Measurements from ENCODE around the gene GLCCI1.

GLCCI1 gene

DNA sequence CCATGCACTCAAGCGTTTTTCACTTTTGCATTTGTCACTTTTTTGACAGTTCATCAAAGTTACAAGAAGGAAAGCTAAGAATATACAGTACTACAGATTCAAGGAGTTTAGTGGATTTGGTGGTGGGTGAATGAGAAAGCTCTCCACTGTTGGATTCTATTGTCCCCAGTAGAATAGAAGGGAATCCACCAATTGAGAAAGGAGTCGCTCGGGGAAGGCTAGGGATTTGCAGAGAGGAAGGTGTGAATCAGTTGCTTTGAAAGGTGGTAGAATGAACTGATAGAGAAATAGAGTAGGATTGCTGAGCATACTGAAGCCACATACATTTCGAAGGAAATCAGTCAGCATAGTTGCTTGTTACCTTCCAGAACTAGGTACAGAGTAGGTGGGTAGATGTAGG is 33.7 kb upstream of the GLCCI1 start:
- no peak for ATAC-seq
- no peak for TF ChIP-seq GLIS3 (CRISPR knock-in tag; IDR thresholded peaks at IDR 0.05)
- TF ChIP-seq ZNF565 (CRISPR knock-in tag; conservative IDR thresholded peaks at IDR 0.05; ENCODE audit: low read depth) = no peak
- no peak for TF ChIP-seq ZC3H10 (CRISPR knock-in tag; IDR thresholded peaks at IDR 0.05)
- no peak for TF ChIP-seq RARB (CRISPR knock-in tag; IDR thresholded peaks at IDR 0.05)
- TF ChIP-seq, protein P1, sequence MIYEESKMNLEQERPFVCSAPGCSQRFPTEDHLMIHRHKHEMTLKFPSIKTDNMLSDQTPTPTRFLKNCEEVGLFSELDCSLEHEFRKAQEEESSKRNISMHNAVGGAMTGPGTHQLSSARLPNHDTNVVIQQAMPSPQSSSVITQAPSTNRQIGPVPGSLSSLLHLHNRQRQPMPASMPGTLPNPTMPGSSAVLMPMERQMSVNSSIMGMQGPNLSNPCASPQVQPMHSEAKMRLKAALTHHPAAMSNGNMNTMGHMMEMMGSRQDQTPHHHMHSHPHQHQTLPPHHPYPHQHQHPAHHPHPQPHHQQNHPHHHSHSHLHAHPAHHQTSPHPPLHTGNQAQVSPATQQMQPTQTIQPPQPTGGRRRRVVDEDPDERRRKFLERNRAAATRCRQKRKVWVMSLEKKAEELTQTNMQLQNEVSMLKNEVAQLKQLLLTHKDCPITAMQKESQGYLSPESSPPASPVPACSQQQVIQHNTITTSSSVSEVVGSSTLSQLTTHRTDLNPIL (CRISPR knock-in tag; IDR thresholded peaks at IDR 0.05; ENCODE audit: low read depth) = no peak
- TF ChIP-seq ISL1 (CRISPR knock-in tag; IDR thresholded peaks at IDR 0.05) = no peak
- TF ChIP-seq ZFP30 (CRISPR knock-in tag; IDR thresholded peaks at IDR 0.05) = no peak
- TF ChIP-seq, protein P2, sequence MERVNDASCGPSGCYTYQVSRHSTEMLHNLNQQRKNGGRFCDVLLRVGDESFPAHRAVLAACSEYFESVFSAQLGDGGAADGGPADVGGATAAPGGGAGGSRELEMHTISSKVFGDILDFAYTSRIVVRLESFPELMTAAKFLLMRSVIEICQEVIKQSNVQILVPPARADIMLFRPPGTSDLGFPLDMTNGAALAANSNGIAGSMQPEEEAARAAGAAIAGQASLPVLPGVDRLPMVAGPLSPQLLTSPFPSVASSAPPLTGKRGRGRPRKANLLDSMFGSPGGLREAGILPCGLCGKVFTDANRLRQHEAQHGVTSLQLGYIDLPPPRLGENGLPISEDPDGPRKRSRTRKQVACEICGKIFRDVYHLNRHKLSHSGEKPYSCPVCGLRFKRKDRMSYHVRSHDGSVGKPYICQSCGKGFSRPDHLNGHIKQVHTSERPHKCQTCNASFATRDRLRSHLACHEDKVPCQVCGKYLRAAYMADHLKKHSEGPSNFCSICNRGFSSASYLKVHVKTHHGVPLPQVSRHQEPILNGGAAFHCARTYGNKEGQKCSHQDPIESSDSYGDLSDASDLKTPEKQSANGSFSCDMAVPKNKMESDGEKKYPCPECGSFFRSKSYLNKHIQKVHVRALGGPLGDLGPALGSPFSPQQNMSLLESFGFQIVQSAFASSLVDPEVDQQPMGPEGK (CRISPR knock-in tag; IDR thresholded peaks at IDR 0.05; ENCODE audit: borderline replicate concordance) = no peak
- TF ChIP-seq ZFP3 (CRISPR knock-in tag; IDR thresholded peaks at IDR 0.05) = no peak
- TF ChIP-seq PPARA (CRISPR knock-in tag; IDR thresholded peaks at IDR 0.05; ENCODE audit: borderline replicate concordance) = no peak
- no peak for TF ChIP-seq ESRRG (CRISPR knock-in tag; IDR thresholded peaks at IDR 0.05)

DNA sequence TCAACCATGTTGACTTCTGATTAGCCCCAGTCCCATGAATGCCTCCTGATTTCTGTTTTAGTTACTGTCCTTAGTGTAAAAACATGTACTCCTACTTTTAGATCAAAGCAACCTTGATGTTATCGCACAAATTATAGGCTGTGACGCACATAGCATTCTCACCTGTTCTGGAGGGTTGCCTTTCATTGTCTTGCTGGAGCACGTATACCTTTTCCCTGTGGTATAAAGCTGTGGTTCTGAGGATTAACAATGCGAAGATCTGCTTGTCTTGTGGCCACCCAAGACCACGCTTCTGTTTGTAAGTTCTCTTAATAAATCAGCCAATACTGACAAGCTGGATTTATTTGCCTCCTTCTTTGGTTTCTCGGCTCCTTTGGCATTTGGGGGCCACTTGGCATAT is 30.1 kb upstream of the GLCCI1 start:
- no peak for TF ChIP-seq TOX (CRISPR knock-in tag; IDR thresholded peaks at IDR 0.05; ENCODE audit: borderline replicate concordance)
- no peak for TF ChIP-seq ZFP3 (CRISPR knock-in tag; IDR thresholded peaks at IDR 0.05)
- no peak for TF ChIP-seq BACH2 (CRISPR knock-in tag; IDR thresholded peaks at IDR 0.05; ENCODE audit: borderline replicate concordance)
- no peak for TF ChIP-seq ESRRG (CRISPR knock-in tag; IDR thresholded peaks at IDR 0.05)
- no peak for TF ChIP-seq ISL1 (CRISPR knock-in tag; IDR thresholded peaks at IDR 0.05)
- no peak for TF ChIP-seq ARNTL (CRISPR knock-in tag; IDR thresholded peaks at IDR 0.05; ENCODE audit: borderline replicate concordance, low read depth)
- TF ChIP-seq, protein P2 (CRISPR knock-in tag; IDR thresholded peaks at IDR 0.05; ENCODE audit: borderline replicate concordance) = no peak
- TF ChIP-seq, protein P3, sequence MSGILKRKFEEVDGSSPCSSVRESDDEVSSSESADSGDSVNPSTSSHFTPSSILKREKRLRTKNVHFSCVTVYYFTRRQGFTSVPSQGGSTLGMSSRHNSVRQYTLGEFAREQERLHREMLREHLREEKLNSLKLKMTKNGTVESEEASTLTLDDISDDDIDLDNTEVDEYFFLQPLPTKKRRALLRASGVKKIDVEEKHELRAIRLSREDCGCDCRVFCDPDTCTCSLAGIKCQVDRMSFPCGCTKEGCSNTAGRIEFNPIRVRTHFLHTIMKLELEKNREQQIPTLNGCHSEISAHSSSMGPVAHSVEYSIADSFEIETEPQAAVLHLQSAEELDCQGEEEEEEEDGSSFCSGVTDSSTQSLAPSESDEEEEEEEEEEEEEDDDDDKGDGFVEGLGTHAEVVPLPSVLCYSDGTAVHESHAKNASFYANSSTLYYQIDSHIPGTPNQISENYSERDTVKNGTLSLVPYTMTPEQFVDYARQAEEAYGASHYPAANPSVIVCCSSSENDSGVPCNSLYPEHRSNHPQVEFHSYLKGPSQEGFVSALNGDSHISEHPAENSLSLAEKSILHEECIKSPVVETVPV (CRISPR knock-in tag; IDR thresholded peaks at IDR 0.05) = no peak
- TF ChIP-seq ZNF70 (CRISPR knock-in tag; IDR thresholded peaks at IDR 0.05) = no peak
- TF ChIP-seq, protein P1 (CRISPR knock-in tag; IDR thresholded peaks at IDR 0.05; ENCODE audit: low read depth) = no peak
- TF ChIP-seq RARB (CRISPR knock-in tag; IDR thresholded peaks at IDR 0.05) = no peak
- TF ChIP-seq, protein P4, sequence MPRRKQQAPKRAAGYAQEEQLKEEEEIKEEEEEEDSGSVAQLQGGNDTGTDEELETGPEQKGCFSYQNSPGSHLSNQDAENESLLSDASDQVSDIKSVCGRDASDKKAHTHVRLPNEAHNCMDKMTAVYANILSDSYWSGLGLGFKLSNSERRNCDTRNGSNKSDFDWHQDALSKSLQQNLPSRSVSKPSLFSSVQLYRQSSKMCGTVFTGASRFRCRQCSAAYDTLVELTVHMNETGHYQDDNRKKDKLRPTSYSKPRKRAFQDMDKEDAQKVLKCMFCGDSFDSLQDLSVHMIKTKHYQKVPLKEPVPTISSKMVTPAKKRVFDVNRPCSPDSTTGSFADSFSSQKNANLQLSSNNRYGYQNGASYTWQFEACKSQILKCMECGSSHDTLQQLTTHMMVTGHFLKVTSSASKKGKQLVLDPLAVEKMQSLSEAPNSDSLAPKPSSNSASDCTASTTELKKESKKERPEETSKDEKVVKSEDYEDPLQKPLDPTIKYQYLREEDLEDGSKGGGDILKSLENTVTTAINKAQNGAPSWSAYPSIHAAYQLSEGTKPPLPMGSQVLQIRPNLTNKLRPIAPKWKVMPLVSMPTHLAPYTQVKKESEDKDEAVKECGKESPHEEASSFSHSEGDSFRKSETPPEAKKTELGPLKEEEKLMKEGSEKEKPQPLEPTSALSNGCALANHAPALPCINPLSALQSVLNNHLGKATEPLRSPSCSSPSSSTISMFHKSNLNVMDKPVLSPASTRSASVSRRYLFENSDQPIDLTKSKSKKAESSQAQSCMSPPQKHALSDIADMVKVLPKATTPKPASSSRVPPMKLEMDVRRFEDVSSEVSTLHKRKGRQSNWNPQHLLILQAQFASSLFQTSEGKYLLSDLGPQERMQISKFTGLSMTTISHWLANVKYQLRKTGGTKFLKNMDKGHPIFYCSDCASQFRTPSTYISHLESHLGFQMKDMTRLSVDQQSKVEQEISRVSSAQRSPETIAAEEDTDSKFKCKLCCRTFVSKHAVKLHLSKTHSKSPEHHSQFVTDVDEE (CRISPR knock-in tag; IDR thresholded peaks at IDR 0.05) = no peak
- TF ChIP-seq PPARA (CRISPR knock-in tag; IDR thresholded peaks at IDR 0.05; ENCODE audit: borderline replicate concordance) = no peak
- no peak for TF ChIP-seq ZC3H10 (CRISPR knock-in tag; IDR thresholded peaks at IDR 0.05)
- no peak for TF ChIP-seq ZNF8 (CRISPR knock-in tag; IDR thresholded peaks at IDR 0.05)
- no peak for TF ChIP-seq SNAI2 (CRISPR knock-in tag; IDR thresholded peaks at IDR 0.05)
- ATAC-seq = no peak

DNA sequence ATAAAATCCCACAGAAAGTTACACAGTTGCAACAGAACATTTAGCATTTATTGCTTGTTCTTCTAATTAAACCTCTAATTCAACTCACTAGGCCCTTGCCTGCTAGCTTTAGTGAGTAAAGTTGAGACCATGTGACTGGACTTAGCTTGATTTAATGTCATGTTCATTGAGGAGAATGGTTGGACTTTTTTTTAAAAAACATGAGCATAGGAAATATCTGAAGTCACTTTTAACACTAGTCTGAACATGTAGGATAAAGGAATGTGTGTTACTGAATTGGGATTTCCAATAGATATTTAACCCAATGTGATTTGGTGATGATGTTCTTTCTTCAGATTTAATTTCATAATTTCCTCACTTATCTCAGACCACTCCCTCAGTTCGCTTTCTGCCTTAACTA is 24.6 kb upstream of the GLCCI1 start:
- ATAC-seq = no peak
- TF ChIP-seq TCF4 (CRISPR knock-in tag; IDR thresholded peaks at IDR 0.05; ENCODE audit: borderline replicate concordance) = no peak
- TF ChIP-seq, protein P5, sequence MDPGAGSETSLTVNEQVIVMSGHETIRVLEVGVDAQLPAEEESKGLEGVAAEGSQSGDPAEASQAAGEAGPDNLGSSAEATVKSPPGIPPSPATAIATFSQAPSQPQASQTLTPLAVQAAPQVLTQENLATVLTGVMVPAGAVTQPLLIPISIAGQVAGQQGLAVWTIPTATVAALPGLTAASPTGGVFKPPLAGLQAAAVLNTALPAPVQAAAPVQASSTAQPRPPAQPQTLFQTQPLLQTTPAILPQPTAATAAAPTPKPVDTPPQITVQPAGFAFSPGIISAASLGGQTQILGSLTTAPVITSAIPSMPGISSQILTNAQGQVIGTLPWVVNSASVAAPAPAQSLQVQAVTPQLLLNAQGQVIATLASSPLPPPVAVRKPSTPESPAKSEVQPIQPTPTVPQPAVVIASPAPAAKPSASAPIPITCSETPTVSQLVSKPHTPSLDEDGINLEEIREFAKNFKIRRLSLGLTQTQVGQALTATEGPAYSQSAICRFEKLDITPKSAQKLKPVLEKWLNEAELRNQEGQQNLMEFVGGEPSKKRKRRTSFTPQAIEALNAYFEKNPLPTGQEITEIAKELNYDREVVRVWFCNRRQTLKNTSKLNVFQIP (CRISPR knock-in tag; IDR thresholded peaks at IDR 0.05; ENCODE audit: borderline replicate concordance, low read depth) = no peak
- TF ChIP-seq GLIS3 (CRISPR knock-in tag; IDR thresholded peaks at IDR 0.05) = no peak

Measured in SK-N-SH treated with all-trans-retinoic acid at 6 μM for 48 hours (cell line).